22Rv1 (cell line): ENCODE data around the gene NOP16.

Source experiments
- CTCF ChIP-seq: fragments of 450-650 bp; IDR thresholded peaks from 2 replicates; pipeline ENCODE4 v1.5.1; 2017; ENCODE audit warnings: mild to moderate bottlenecking
- ZFX ChIP-seq: fragments of 450-650 bp; IDR thresholded peaks from 2 replicates; pipeline ENCODE4 v1.6.1; 2017; ENCODE audit warnings: antibody characterized with exemption, borderline replicate concordance

- no peak for TF ChIP-seq CTCF
- TF ChIP-seq ZFX: no peak
Measured at GRCh38 chr5:176362233-176362490, 26.2 kb downstream of the NOP16 start.
